Fibroblast of mammary gland (primary cell): ENCODE results near the gene BMAL1.
"Not testable (repeated sequence)": the region's sequence is repeated elsewhere in the genome, so short reads cannot be mapped to it uniquely, and the experiment has no call there.

Source experiments
- DNase-seq: peaks from one replicate; pipeline ENCODE4 v3.0.0-alpha.2; 2010; ENCODE audit warnings: low read depth
- H3K4me3 ChIP-seq: 2 replicates; pipeline ENCODE4 v1.5.1; 2011; ENCODE audit warnings: low read depth, mild to moderate bottlenecking, low read length, moderate library complexity; ENCODE audit not compliant: control insufficient read depth
- CTCF ChIP-seq: conservative IDR thresholded peaks from 2 replicates; pipeline ENCODE4 v1.5.1; 2011; ENCODE audit warnings: low read depth, low read length, inconsistent platforms; ENCODE audit not compliant: control insufficient read depth, insufficient read depth

Gene BMAL1

GRCh38 chr11:13251966-13252365, 25.6 kb upstream of the BMAL1 start:
- H3K4me3 ChIP-seq: no peak overlapping the region
- TF ChIP-seq CTCF: no peak
- DNase-seq: no peak

- DNase-seq: no peak
- H3K4me3 ChIP-seq: no peak overlapping the region
- TF ChIP-seq CTCF: no peak
Measured at GRCh38 chr11:13252438-13252837, 25.2 kb upstream of the BMAL1 start.

GRCh38 chr11:13256216-13256615, 21.4 kb upstream of the BMAL1 start:
- no peak overlapping the region for H3K4me3 ChIP-seq
- DNase-seq: peak; percentile 38
- no peak for TF ChIP-seq CTCF

- DNase-seq, H3K4me3 ChIP-seq: not testable (repeated sequence)
Measured at GRCh38 chr11:13258061-13258460, 19.5 kb upstream of the BMAL1 start.

GRCh38 chr11:13258855-13259254, 18.7 kb upstream of the BMAL1 start:
- no peak for DNase-seq
- no peak overlapping the region for H3K4me3 ChIP-seq
- no peak for TF ChIP-seq CTCF

GRCh38 chr11:13259374-13259773, 18.2 kb upstream of the BMAL1 start:
- DNase-seq: no peak
- TF ChIP-seq CTCF: no peak
- no peak overlapping the region for H3K4me3 ChIP-seq

GRCh38 chr11:13260201-13260962, 17.2 kb upstream of the BMAL1 start:
- TF ChIP-seq CTCF: no peak
- H3K4me3 ChIP-seq: no peak overlapping the region
- peak; percentile 44 for DNase-seq
